NCI-H128 (cell line): Measurements from ENCODE around the gene MCEMP1.
A peak's percentile ranks its signal among the peaks of the same experiment; 100 is the strongest.

Source experiments
- DNase-seq: peaks from one replicate; lab custom pipeline; 2025; ENCODE audit not compliant: unreplicated experiment; lab: John Stamatoyannopoulos, UW

MCEMP1 gene

DNA sequence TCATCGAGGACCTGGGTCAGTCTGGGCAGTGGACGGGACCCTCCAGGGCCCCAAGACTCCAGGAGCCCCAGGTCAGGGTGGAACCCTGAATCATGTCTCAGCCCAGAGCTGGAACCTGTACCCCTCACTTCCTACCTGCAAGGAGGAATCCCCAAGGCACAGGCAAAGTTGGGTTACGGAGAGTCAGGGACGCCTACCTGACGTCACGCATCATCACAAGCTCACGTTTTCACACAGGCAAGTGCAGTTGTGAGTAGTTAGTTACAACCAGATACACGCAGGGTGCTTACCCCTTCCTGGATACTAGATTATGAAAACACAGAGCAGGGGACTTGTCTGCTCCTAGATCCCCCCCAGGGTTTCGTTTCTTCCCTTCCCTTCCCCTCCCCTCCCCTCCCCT lies 6.1 kb upstream of the MCEMP1 start:
- no peak for DNase-seq

DNA sequence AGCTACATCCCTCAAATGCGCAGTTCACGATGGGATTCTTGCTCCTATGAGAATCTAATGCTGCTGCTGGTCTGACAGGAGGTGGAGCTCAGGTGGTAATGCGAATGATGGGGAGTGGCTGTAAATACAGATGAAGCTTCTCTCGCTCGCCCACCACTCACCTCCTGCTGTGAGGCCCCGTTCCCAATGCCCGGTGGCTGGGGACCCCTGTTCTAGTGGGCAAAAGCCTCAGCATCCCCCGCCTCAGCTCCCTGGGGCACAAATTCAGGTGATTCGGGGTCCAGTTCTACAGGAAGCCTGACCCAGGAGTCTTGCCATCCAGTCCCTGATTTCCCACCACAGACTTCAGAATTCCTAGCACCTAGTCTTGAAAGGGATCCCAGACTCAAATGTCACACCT lies 4.4 kb upstream of the MCEMP1 start:
- DNase-seq: no peak

DNA sequence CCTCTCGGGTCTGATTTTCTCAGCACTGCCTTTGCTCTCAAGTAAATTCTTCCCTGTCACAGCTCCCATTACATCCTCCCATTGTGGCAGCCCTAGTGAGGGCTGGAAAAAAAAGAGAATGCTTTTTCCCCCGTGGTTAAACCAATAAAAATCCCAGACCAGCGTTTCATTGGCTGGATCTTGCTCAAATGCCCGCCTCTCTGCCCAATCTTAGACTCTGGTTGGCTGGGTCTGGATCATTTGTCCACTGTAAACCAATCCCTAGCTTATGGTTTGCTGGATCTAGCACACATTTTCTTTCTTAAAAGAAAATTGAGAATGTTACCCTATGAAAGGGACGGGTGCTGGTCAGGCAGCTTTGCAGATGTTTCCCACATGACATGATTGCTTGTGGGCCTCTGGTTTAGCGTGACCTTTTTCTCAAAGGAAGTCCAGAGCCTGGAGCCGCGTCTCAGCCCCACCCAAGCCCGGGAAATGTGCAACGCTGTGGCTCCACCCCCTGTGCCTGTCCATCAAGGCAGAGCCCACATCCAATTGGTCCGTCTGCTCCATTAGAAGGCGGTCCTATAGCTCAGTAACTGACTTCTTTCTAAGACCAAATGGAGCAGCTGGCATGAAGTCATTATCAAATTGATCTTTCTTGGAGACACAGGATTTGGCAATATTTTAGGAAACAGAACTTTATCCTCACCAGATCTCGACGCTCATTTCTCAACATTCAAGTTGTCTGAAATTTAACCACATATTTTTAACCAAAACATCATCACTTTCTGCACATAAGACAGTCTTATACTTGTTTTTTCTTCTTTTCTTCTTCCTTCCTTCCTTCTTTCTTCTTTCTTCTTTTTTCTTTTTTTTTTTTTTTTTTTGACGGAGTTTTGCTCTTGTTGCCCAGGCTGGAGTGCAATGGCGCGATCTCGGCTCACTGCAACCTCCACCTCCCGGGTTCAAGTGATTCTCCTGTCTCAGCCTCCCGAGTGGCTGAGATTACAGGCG lies 2.6 kb upstream of the MCEMP1 start:
- no peak for DNase-seq

DNA sequence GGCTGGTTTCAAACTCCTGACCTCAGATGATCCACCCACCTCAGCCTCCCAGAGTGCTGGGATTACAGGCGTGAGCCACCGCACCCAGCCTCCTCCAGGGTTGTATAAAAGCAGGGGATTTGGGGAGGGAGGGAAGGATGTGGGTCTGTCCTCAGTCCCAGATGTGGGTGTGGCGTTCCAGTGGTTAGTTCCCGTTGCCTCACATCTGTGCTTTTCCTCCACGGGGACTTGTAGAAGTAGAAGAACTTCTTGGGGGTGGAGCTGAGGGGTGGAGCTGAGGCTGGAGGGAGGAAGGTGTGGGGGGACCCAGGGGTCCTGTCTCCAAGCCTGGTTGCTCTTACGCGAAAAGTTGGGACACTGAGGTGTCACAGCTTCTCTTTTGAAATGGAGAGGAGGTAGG lies 514 bp upstream of the MCEMP1 start:
- DNase-seq: no peak

DNA sequence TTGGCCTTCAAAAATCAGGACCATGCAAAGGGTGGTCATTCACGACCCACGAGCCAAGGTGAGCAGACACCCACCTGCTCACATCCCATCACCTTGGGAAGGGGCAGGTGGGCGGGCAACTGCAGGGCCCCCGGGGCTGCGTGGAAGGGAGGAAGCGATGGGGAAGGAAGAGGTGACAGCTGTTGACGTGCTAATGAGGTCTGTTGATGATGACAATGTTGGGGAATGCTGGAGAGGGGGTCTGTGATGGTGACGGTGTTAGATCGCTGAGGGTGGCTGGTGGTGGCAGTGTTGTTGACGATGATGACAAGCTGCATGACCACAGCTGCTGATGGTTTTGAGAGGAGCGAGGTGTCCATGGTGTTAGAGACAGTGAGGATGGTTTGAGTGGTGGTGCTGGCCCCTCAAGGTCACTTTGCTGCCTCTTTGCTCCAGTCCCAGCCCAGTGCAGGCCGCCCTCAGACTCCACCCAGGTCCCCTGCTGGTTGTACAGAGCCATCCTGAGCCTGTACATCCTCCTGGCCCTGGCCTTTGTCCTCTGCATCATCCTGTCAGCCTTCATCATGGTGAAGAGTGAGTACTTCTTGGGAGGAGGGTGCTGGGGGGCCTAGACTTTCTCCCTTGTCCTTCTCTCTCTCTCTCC lies 900 bp downstream of the MCEMP1 start:
- no peak for DNase-seq

DNA sequence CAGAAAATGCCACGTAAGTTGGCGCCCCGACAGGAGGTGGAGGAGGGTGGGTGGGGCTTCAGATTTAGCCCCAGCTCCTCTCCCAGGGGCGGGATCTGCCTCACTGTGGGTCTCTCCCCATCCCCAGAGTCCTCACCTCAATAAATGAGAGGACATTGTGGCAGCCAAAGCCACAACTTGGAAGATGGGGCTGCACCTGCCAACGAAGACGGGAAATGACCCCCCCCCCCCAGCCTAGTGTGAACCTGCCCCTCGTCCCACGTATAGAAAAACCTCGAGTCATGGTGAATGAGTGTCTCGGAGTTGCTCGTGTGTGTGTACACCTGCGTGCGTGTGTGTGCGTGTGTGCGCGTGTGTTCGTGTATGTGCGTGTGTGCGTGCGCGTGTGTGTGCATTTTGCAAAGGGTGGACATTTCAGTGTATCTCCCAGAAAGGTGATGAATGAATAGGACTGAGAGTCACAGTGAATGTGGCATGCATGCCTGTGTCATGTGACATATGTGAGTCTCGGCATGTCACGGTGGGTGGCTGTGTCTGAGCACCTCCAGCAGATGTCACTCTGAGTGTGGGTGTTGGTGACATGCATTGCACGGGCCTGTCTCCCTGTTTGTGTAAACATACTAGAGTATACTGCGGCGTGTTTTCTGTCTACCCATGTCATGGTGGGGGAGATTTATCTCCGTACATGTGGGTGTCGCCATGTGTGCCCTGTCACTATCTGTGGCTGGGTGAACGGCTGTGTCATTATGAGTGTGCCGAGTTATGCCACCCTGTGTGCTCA lies 2.3 kb downstream of the MCEMP1 start:
- DNase-seq: no peak

DNA sequence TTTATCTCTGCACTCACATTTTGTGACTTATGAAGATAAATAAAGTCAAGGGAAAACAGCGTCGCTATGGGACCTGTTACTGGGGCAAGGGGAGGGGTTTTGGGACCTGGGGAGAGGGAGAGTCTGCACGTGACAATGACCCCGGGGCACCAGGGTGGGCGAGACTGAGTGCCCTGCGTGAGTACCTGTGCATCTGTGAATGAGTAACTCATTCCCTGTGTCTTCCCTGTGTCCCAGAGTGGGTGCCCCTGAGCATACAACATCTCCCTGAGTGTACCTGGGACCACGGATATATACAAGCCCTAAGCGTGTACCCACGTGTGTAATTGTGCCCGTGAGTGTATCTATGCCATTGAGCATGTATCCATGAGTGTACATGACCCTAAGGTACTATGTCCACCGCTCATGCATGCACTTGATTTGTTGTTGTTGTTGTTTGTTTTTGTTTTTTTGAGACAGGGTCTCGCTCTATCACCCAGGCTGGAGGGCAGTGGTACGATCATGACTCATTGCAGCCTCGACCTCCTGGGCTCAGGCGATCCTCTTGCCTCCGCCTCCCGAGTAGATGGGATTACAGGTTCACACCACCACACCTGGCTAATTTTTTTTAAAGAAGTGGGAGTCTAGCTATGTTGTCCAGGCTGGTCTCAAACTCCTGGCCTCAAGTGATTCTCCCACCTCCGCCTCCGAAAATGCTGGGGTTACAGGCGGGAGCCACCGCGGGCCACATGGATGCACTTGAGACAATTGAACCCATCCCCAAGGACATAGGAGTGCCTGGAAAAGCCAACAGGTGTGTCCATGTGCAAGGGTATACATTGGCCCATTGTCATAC lies 3.1 kb downstream of the MCEMP1 start:
- no peak for DNase-seq

DNA sequence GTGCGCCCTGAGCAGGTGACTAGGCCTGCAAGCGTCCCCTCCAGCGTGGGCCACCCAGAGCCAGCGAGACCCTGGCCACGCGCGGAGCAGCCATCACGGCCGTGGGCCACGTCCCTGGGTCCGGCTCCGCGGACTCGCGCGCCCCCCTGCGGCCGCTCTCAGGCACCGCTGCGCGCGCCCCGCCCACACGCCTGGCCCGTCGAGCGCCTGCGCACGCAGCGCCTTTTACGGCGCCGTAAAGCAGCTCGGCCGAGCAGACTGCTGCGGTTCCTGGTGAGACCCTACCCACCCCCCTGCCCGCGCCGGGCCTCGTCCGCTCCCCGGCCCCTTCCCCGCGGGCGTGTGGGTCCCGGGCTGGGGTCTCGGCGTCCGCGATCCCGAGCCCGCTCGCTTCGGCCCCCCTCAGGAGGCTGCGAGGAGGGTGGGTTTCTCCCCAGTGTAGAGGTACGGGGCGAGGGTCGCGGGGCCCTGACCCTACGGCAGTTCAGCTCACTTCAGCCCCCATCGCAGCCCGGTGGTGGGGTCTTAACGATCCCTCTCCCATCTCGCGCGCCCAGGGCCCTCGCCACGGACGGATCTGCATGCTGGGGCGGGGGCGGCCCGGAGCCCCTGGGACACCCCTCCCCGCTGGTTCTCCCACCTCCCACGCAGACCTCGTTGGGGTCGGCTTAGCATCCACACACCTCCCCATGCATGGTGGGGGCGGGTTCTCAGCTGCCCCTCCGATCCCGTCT lies 3.9 kb downstream of the MCEMP1 start, which contains the start of gene TRAPPC5:
TRAPPC5 (plus strand) TSS at position 228 of the 734 bp plus-strand sequence. CDS start 1,421 bp downstream, outside the sequence.
- peak; percentile 55 for DNase-seq

DNA sequence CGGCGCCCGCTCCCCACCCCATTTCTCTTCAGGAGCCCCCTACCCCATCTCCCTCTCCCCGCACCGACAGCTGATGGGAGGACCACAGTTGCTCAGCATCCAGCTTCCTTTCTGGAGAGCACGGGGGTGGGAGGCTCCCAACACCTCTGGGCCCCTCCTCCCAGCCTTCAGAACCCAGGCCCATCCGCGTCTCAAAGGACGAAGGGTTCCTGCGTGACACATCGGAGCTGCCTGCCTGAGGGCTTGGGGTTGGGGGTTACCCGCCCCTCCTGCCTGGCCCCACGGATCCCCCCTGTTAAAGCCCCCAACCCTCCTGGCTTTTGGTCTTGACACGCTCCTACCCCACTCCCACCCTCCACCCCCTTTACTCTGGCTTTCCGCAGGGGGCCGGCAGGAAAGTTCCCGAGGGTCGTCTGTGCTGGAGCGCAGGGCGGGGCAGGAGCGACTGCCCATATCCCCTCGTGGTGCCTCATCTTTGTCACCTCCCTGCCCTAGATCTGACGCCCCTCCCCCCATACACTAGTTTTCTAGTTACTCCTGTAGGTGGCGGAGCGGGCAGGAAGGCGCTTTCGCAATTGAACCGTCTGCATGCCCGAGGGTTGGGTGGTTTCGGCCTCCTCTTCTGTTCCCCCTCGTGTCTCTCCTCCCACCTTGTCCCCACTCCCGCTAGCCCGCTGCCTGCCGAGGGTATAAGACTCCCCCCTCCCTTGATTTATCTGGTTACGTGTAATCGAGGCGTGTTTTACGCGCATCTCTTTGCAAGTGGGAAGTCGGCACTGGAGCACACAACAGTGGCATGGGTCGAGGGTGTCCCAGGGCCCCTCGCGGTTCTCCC lies 4.7 kb downstream of the MCEMP1 start:
- no peak for DNase-seq

DNA sequence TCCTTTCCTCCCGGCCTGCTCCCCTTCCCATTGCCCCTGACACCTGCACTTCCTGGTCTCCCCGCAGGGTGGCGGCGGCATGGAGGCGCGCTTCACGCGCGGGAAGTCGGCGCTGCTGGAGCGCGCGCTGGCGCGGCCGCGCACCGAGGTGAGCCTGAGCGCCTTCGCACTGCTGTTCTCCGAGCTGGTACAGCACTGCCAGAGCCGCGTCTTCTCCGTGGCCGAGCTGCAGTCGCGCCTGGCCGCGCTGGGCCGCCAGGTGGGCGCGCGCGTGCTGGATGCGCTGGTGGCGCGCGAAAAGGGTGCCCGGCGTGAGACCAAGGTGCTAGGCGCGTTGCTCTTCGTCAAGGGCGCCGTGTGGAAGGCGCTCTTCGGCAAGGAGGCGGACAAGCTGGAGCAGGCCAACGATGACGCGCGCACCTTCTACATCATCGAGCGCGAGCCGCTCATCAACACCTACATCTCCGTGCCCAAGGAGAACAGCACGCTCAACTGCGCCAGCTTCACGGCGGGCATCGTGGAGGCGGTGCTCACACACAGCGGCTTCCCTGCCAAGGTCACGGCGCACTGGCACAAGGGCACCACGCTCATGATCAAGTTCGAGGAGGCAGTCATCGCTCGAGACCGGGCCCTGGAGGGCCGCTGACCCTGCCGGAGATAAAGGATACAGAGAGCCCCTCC lies 5.4 kb downstream of the MCEMP1 start:
- no peak for DNase-seq

DNA sequence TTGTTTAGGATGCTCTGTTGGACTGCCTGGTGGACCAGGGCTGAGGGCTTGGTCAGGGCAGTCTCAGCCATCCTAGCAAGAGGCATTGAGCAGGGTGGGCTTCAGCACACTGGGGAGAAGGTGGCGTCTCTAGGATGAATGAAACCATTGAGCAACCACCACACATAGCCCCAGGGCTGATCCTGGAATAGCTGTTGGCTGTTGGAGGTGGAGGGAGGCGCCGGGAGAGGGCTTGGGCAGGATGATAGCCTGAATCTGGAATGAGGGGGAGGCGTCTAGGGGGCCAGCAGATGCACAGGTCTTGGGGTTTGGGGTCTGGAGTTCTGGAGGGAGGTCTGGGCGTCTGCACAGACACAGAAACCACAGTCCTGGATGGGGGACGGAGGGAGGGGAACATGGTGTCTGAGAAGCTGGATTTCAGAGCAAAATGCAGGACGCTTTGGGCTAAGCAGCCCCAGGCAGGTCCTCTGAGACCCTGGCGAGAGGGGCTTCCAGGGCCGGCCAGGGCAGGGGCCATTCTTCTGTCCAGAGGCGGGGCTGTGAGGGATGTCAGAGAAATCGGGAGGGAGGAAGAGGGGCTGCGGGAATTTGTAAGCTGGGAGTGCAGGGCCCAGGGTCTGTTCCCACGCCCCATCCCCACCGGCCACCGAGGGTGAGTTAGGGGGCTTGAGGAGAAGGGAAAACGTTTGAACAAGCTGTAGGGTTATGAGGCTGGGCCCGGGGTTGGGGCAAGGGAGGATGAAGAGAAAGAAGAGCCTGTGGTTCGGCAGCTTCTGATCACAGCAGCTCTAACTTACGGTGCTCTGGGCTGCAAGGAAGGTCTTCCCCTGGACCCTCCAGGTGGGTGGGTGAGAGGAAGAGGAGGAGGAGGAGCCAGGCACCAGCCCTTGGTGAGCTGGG lies 8.9 kb downstream of the MCEMP1 start:
- DNase-seq: no peak

DNA sequence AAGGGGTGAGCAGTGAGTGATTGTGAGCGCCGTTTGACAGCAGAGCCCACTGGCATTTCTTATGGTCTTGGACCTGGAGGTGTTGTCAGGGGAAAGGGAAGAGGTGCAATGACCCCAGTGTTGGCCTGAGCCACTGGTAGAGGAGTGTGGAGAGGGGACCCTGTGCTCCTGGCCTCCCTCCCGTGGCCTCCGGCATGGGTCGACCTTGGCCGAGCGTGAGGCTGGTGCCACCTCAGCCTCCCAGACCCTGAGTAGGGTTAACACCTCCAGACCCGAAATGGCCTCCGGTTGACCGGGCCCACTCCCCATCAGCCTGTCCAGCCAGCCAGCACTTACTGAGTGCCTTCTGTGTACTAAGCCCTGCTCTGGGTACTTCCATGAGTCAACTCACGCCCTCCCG lies 10.3 kb downstream of the MCEMP1 start:
- no peak for DNase-seq

DNA sequence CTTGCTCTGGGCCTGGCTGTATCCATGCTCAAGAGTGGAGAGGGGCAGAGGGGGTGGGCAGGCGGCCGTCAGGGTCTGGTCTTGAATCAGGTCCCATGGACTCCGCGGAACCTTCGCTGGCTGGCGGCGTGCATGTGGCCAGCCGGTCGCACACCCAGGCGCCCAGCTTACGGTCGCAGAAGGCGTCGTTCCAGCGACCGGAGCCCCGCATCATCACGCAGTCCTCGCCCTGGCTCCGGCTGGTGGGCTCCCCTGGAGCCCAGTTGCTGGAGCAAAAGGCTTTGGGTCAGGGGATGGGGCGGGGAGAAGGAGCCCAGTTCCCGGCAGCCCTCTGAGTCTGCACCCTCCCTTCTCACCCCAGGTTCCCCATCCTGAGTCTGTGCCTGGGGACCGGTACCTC lies 12.3 kb downstream of the MCEMP1 start:
- DNase-seq: no peak

DNA sequence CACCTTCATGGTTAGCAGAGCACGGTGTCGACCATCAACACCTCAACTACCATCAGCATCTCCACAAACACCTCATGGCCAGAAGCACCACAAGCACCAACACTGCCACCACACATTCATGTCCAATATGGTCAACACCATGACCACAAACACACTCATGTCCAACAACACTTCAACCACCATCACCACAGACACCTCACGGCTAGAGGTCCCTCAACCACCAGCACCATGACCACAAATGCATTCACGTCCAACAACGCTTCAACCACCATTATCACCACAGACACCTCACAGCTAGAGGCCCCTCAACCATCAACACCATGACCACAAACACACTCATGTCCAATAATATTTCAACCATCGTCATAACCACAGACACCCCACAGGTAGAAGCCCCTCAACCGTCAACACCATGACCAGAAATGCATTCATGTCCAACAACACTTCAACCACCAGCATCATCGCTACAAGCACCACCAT lies 13.9 kb downstream of the MCEMP1 start:
- no peak for DNase-seq

DNA sequence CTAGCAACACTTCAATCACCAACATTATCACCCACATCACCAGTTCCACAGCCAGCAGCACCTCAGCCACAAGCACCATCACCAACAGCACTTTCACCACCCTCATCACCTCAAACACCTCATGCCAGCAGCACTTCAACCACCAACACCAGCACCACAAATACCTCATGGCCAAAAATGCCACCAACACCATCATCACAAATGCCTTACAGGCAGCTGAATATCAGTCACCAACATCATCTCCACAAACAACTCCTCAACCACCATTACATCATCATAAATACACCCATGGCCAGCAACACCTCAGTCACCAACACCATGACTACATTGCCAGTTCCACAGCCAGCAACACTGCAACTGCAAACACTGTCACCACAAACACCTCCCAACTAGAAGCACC lies 14.6 kb downstream of the MCEMP1 start:
- no peak for DNase-seq

DNA sequence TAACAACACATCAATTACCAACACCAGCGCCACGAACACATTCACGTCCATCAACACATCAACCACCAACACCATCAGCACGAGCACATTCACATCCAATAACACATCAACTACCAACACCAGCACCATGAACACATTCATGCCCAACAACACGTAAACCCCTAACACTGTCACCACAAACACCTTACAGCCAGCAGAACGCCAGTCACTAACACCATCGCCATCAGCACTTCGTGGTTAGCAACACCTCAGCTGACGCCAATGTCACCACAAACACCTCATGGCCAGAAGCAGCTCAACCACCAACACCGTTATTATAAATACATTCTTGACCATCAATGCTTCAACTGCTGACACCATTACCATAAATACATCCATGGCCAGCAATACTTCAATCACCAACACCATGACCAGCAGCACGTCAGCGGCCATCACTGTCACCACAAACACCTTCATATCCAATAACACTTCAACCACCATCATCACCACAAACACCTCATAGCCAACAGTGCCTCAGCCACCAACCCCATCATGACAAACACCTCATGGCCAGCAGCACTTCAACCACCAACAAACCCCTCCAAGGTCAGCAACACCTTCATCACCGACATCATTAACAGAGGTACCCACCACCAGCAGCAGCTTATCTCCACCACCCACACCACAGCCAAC lies 15.7 kb downstream of the MCEMP1 start:
- no peak for DNase-seq

DNA sequence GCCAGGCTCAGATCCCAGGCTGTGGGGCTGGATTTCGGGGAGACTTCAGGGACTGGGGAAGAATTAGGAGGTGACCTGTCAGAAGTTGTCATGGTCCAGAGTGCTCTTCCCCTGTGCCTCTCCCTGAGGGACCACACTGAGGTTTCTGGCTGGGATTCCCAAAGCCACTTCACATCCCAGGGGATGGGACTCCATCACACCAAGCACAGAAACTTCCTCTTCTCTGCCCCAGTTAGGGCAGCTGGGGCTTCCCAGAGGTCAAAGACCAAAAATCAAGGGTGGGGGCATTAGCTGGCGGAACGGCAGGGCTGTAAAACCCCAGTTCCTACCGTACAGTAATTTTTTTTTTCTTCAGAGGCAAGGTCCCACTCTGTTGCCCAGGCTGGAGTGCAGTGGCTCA lies 17.6 kb downstream of the MCEMP1 start:
- DNase-seq: no peak
